Gastroesophageal sphincter (tissue), 3 donors: ENCODE measurements around the gene EIF4B.

Experiments
- CTCF ChIP-seq, 4 experiments: fragments of 200-600 bp in 2 of 4; fragments of 450-650 bp in 2 of 4; sonication (generic) in 1 of 4; IDR thresholded peaks; one replicate each; pipeline ENCODE4 v1.5.1; 2017 to 2019; ENCODE audit warnings: antibody characterized with exemption in 4 of 4, mild to moderate bottlenecking in 2 of 4, moderate library complexity in 2 of 4
- EP300 ChIP-seq: sonication (generic); formaldehyde crosslinking; IDR thresholded peaks from one replicate; pipeline ENCODE4 v1.6.1; 2017; ENCODE audit warnings: antibody characterized with exemption, mild to moderate bottlenecking
- POLR2A ChIP-seq, 2 donors: fragments of 450-650 bp; IDR thresholded peaks; one replicate each; pipeline ENCODE4 v1.6.1; 2017; ENCODE audit warnings: antibody characterized with exemption in 2 of 2, mild to moderate bottlenecking in 2 of 2, moderate library complexity in 1 of 2
- POLR2AphosphoS5 ChIP-seq: sonication (generic); formaldehyde crosslinking; IDR thresholded peaks from one replicate; pipeline ENCODE4 v1.6.1; 2017; ENCODE audit warnings: antibody characterized with exemption

- no peak for TF ChIP-seq CTCF (IDR thresholded peaks at IDR 0.05)
- TF ChIP-seq POLR2A (IDR thresholded peaks at IDR 0.05) = no peak
- TF ChIP-seq EP300 = no peak
- TF ChIP-seq POLR2AphosphoS5 = no peak
These were observed 13.3 kb upstream of the EIF4B start for GRCh38 chr12:52992699-52993557.
